PC-9 (cell line): ENCODE results near the gene YPEL1. TPM values are rescaled to one million over a fixed set of nuclear protein-coding genes. Genes with fewer than 3 reads are reported as not detected.
"Not testable (repeated sequence)": the region's sequence is repeated elsewhere in the genome, so short reads cannot be mapped to it uniquely, and the experiment has no call there.

Source experiments
- BruUV-seq: library from RNA; stranded (reverse); fragments of 400-500 nt; replicated peaks from 2 replicates; lab custom pipeline; 2021; lab: Mats Ljungman, UMichigan
- CTCF ChIA-PET: fragments of 300-600 bp; sonication (Branson Sonifier 250); formaldehyde crosslinking; loops from one replicate; lab custom pipeline; 2022; ENCODE audit warnings: antibody characterized with exemption; lab: Charles Lee
- POLR2A ChIA-PET: fragments of 300-600 bp; sonication (Branson Sonifier 250); formaldehyde crosslinking; loops from one replicate; lab custom pipeline; 2022; ENCODE audit warnings: antibody characterized with exemption; ENCODE audit not compliant: unreplicated experiment; lab: Charles Lee
- DNase-seq, 2 experiments: peaks; one replicate each; pipeline versions ENCODE4 v3.0.0 to v3.0.0-alpha.2; 2015 to 2022; ENCODE audit warnings: mixed read lengths in 1 of 2
- H2AFZ ChIP-seq: fragments of 200-600 bp; sonication (generic); 2 replicates; pipeline ENCODE4 v1.8.1; 2017; ENCODE audit warnings: antibody characterized with exemption
- H3F3A ChIP-seq: fragments of 200-600 bp; sonication (generic); 2 replicates; pipeline ENCODE4 v1.8.1; 2017; ENCODE audit warnings: antibody characterized with exemption, mild to moderate bottlenecking, low read depth; ENCODE audit not compliant: insufficient read depth
- H3K27ac ChIP-seq: fragments of 200-600 bp; sonication (generic); 2 replicates; pipeline ENCODE4 v1.6.1; 2016; ENCODE audit warnings: mixed run types
- H3K27me3 ChIP-seq: fragments of 200-600 bp; sonication (generic); 2 replicates; pipeline ENCODE4 v1.6.1; 2016; ENCODE audit warnings: low read depth, mixed run types; ENCODE audit not compliant: insufficient read depth
- H3K36me3 ChIP-seq: fragments of 200-600 bp; sonication (generic); 2 replicates; pipeline ENCODE4 v1.6.1; 2016; ENCODE audit warnings: low read depth, mixed run types
- H3K4me1 ChIP-seq: fragments of 200-600 bp; sonication (generic); replicated peaks from 2 replicates; pipeline ENCODE4 v1.6.1; 2016; ENCODE audit warnings: mixed run types; ENCODE audit not compliant: insufficient read depth
- H3K4me2 ChIP-seq: fragments of 200-600 bp; sonication (generic); 2 replicates; pipeline ENCODE4 v1.6.1; 2017; ENCODE audit warnings: mixed run types
- H3K4me3 ChIP-seq: fragments of 200-600 bp; sonication (generic); 2 replicates; pipeline ENCODE4 v1.6.1; 2016; ENCODE audit warnings: mixed run types
- H3K79me2 ChIP-seq: fragments of 200-600 bp; sonication (generic); 2 replicates; pipeline ENCODE4 v1.6.1; 2017; ENCODE audit warnings: low read depth, mixed run types
- H3K9me2 ChIP-seq: fragments of 200-600 bp; sonication (generic); 2 replicates; pipeline ENCODE4 v1.8.1; 2017; ENCODE audit warnings: mild to moderate bottlenecking; ENCODE audit not compliant: insufficient read depth
- H3K9me3 ChIP-seq: fragments of 200-600 bp; sonication (generic); 2 replicates; pipeline ENCODE4 v1.8.1; 2016; ENCODE audit warnings: low read depth; ENCODE audit not compliant: insufficient read depth
- H4K20me1 ChIP-seq: fragments of 200-600 bp; sonication (generic); 2 replicates; pipeline ENCODE4 v1.8.1; 2017; ENCODE audit not compliant: insufficient read depth
- EZH2 ChIP-seq: fragments of 200-600 bp; sonication (generic); IDR thresholded peaks from 2 replicates; pipeline ENCODE4 v1.8.0; 2017; ENCODE audit warnings: antibody characterized with exemption, low read depth
- intact Hi-C: fragments of 100-400 bp; cut with micrococcal nuclease; formaldehyde crosslinking; loops from one replicate; pipeline ENCODE4 v1.10.0; 2022; ENCODE audit not compliant: unreplicated experiment
- total RNA-seq: library from RNA; stranded (reverse); gene quantifications from 2 replicates; pipeline ENCODE4 v1.2.3, GENCODE V29; 2021
- TF ChIP-seq, protein P1 (sequence below): fragments of 200-600 bp; sonication (generic); conservative IDR thresholded peaks from 2 replicates; pipeline ENCODE4 v1.6.1; 2017; ENCODE audit warnings: mixed run types, antibody characterized with exemption, mild to moderate bottlenecking, moderate library complexity

The YPEL1 gene
- total RNA-seq, 1 experiment from 2014 or later, result 5.2 TPM

DNA sequence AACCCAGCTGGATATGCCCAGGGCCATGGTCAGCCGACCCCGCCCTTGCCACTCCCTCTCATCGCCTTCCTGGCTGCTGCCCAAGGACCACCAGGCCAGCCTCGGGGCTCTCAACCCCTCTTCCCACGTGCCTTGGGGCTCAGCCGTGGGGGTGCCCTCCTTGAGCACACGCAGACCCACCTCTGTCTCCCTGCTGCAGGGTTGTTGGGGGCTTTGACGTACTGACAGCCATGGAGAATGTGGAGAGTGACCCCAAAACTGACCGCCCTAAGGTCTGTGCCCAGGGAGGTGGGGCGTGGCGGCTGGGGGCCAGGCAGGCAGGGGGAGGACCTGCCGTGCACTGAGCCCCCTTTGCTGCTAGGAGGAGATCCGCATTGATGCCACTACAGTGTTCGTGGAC lies 41.2 kb downstream of the YPEL1 start:
- intact Hi-C loops, result no loop called here

GRCh38 chr22:21693999-21694341 lies 41.6 kb downstream of the YPEL1 start:
- Histone ChIP-seq H3K27me3 (no peaks in the 10 kb centered on the region), H3K4me2 (no peak overlapping the region), H4K20me1 (no peaks in the 10 kb centered on the region), H3K79me2 (no peaks in the 10 kb centered on the region), H2AFZ (no peak overlapping the region), H3K4me1 (no peaks in the 10 kb centered on the region), H3K9me2 (no peaks in the 10 kb centered on the region), H3F3A (no peaks in the 10 kb centered on the region), H3K4me3 (no peak overlapping the region), H3K36me3 (no peaks in the 10 kb centered on the region), H3K9me3 (no peaks in the 10 kb centered on the region), H3K27ac (no peak overlapping the region)
- no peak for DNase-seq
- no TSS peak for BruUV-seq
- ChIA-PET CTCF (no interaction called here), POLR2A (no interaction called here)
- TF ChIP-seq, protein P1, sequence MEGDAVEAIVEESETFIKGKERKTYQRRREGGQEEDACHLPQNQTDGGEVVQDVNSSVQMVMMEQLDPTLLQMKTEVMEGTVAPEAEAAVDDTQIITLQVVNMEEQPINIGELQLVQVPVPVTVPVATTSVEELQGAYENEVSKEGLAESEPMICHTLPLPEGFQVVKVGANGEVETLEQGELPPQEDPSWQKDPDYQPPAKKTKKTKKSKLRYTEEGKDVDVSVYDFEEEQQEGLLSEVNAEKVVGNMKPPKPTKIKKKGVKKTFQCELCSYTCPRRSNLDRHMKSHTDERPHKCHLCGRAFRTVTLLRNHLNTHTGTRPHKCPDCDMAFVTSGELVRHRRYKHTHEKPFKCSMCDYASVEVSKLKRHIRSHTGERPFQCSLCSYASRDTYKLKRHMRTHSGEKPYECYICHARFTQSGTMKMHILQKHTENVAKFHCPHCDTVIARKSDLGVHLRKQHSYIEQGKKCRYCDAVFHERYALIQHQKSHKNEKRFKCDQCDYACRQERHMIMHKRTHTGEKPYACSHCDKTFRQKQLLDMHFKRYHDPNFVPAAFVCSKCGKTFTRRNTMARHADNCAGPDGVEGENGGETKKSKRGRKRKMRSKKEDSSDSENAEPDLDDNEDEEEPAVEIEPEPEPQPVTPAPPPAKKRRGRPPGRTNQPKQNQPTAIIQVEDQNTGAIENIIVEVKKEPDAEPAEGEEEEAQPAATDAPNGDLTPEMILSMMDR, result no peak
- TF ChIP-seq EZH2, result no peak
- intact Hi-C loops, result no loop called here

More for the DNA sequence above, 41.2 kb downstream of the YPEL1 start:
- Histone ChIP-seq H3K4me3 (no peak overlapping the region), H3K4me2 (no peak overlapping the region), H3K9me2 (no peaks in the 10 kb centered on the region), H3K27me3 (no peaks in the 10 kb centered on the region), H2AFZ (no peak overlapping the region), H3F3A (no peaks in the 10 kb centered on the region), H3K79me2 (no peaks in the 10 kb centered on the region), H3K4me1 (no peaks in the 10 kb centered on the region), H4K20me1 (no peaks in the 10 kb centered on the region), H3K27ac (no peak overlapping the region), H3K36me3 (no peaks in the 10 kb centered on the region), H3K9me3 (no peaks in the 10 kb centered on the region)
- no peak for DNase-seq
- TF ChIP-seq, protein P1, result no peak
- TF ChIP-seq EZH2, result no peak
- no TSS peak for BruUV-seq
- ChIA-PET POLR2A (no interaction called here), CTCF (no interaction called here)

- ChIA-PET POLR2A (no interaction called here), CTCF (no interaction called here)
- no peaks in the 10 kb centered on the region for H3K79me2 ChIP-seq
- H3K36me3 ChIP-seq, result no peaks in the 10 kb centered on the region
- BruUV-seq, result no TSS peak
- no peaks in the 10 kb centered on the region for H3F3A ChIP-seq
- no peaks in the 10 kb centered on the region for H3K9me2 ChIP-seq
- no peak for TF ChIP-seq EZH2
- TF ChIP-seq, protein P1, result no peak
- no peak overlapping the region for H3K4me2 ChIP-seq
- H4K20me1 ChIP-seq, result no peaks in the 10 kb centered on the region
- H2AFZ ChIP-seq, result no peak overlapping the region
- intact Hi-C loops, result no loop called here
- H3K27ac ChIP-seq, result no peak overlapping the region
- H3K9me3 ChIP-seq, result no peaks in the 10 kb centered on the region
- H3K4me3 ChIP-seq, result no peak overlapping the region
- H3K27me3 ChIP-seq, result no peaks in the 10 kb centered on the region
- no peaks in the 10 kb centered on the region for H3K4me1 ChIP-seq
- DNase-seq, result no peak
Measured at GRCh38 chr22:21693333-21693998, 42.1 kb downstream of the YPEL1 start.

DNA sequence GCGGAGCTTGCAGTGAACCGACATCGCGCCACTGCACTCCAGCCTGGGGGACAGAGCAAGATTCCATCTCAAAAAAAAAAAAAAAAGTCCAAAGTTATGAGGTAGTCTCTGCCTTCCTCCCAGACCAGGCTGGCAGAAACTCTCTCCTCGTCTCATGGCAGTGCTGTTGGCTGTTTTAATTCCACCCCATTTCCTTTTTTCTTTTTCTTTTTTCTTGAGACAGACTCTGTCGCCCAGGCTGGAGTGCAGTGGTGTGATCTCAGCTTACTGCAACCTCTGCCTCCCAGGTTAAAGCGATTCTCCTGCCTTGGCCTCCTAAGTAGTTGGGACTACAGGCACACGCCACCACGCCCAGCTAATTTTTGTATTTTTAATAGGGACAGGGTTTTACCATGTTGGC lies 42.7 kb downstream of the YPEL1 start:
- H3K9me3 ChIP-seq, H3K4me2 ChIP-seq, DNase-seq, intact Hi-C loops, H3K4me3 ChIP-seq, H3K27me3 ChIP-seq, CTCF ChIA-PET, BruUV-seq, H3K27ac ChIP-seq, H3K9me2 ChIP-seq, H3K36me3 ChIP-seq, H3F3A ChIP-seq, H3K4me1 ChIP-seq, H3K79me2 ChIP-seq, H2AFZ ChIP-seq, POLR2A ChIA-PET, H4K20me1 ChIP-seq: not testable (repeated sequence)
